ENCODE results near the gene FAF2.

The FAF2 gene

GRCh38 chr5:176513788-176514187 is 65.6 kb downstream of the FAF2 start:
- no peak for DNase-seq

GRCh38 chr5:176514244-176514950 is 66.2 kb downstream of the FAF2 start:
- DNase-seq: no peak

- no peak for DNase-seq
Measured at GRCh38 chr5:176515396-176515795, 67.2 kb downstream of the FAF2 start.

GRCh38 chr5:176517053-176517661 is 69.0 kb downstream of the FAF2 start:
- no peak for DNase-seq

GRCh38 chr5:176519810-176520720 is 71.9 kb downstream of the FAF2 start:
- no peak for DNase-seq

GRCh38 chr5:176521286-176521685 is 73.1 kb downstream of the FAF2 start:
- no peak for DNase-seq

- DNase-seq: no peak
Measured at GRCh38 chr5:176521699-176522263, 73.6 kb downstream of the FAF2 start.

- DNase-seq: no peak
Measured at GRCh38 chr5:176524138-176524537, 76.0 kb downstream of the FAF2 start.

- no peak for DNase-seq
Measured at GRCh38 chr5:176524987-176525386, 76.8 kb downstream of the FAF2 start.

GRCh38 chr5:176525677-176526076 is 77.5 kb downstream of the FAF2 start:
- no peak for DNase-seq

- DNase-seq: no peak
Measured at GRCh38 chr5:176526462-176526861, 78.3 kb downstream of the FAF2 start.

GRCh38 chr5:176527246-176528222 is 79.3 kb downstream of the FAF2 start:
- no peak for DNase-seq

GRCh38 chr5:176528301-176528700 is 80.1 kb downstream of the FAF2 start:
- no peak for DNase-seq

- no peak for DNase-seq
Measured at GRCh38 chr5:176528761-176529115, 80.6 kb downstream of the FAF2 start.

- no peak for DNase-seq
Measured at GRCh38 chr5:176529116-176529740, 81.0 kb downstream of the FAF2 start.

GRCh38 chr5:176529741-176530141 is 81.6 kb downstream of the FAF2 start:
- peak; percentile 74 to 81 for DNase-seq

GRCh38 chr5:176530393-176530982 is 82.3 kb downstream of the FAF2 start:
- no peak for DNase-seq

GRCh38 chr5:176530983-176531901 is 83.1 kb downstream of the FAF2 start:
- DNase-seq: no peak

- DNase-seq: no peak
Measured at GRCh38 chr5:176531902-176532493, 83.8 kb downstream of the FAF2 start.

GRCh38 chr5:176532795-176533194 is 84.6 kb downstream of the FAF2 start:
- DNase-seq: no peak

Data from CD4-positive, alpha-beta T cell treated with Interleukin-4 for 1 hour (primary cell).